Activated CD8-positive, alpha-beta T cell treated with anti-CD3 and anti-CD28 coated beads, Interleukin-2, amount 10 ng/mL, durations not matched to agents 7 days and 5 days (primary cell): Measurements from ENCODE around the gene EEA1. TPM values are rescaled to one million over a fixed set of nuclear protein-coding genes. Genes with fewer than 3 reads are reported as not detected.
A peak's percentile ranks its signal among the peaks of the same experiment; 100 is the strongest.
"Not testable (repeated sequence)": the region's sequence is repeated elsewhere in the genome, so short reads cannot be mapped to it uniquely, and the experiment has no call there.

Experiments
- ATAC-seq: fragments of 150-1000 bp; cut with Tn5 transposase; one replicate; pipeline ENCODE4 v1.10.0; 2021; ENCODE audit warnings: moderate library complexity
- CTCF ChIA-PET: fragments of 350-600 bp; sonication (Branson Sonifier 250); formaldehyde crosslinking; loops from one replicate; lab custom pipeline; 2021; ENCODE audit warnings: antibody characterized with exemption; lab: Charles Lee
- POLR2A ChIA-PET: fragments of 350-600 bp; sonication (Branson Sonifier 250); formaldehyde crosslinking; loops from one replicate; lab custom pipeline; 2021; ENCODE audit warnings: antibody characterized with exemption; lab: Charles Lee
- DNase-seq: peaks from one replicate; pipeline ENCODE4 v3.0.0-alpha.2; 2020
- H3K27ac Mint-ChIP-seq: one replicate; pipeline ENCODE4 v1.8.0; 2021; ENCODE audit warnings: mild to moderate bottlenecking, mixed read lengths
- H3K27me3 Mint-ChIP-seq: one replicate; pipeline ENCODE4 v1.8.0; 2021; ENCODE audit warnings: low read depth, mixed read lengths
- H3K36me3 Mint-ChIP-seq: one replicate; pipeline ENCODE4 v1.8.0; 2021; ENCODE audit warnings: low read depth, mixed read lengths
- H3K4me1 Mint-ChIP-seq: one replicate; pipeline ENCODE4 v1.8.0; 2021; ENCODE audit warnings: low read depth, mixed read lengths
- H3K4me3 Mint-ChIP-seq: one replicate; pipeline ENCODE4 v1.8.0; 2021; ENCODE audit warnings: mild to moderate bottlenecking, mixed read lengths
- H3K9me3 Mint-ChIP-seq: one replicate; pipeline ENCODE4 v1.8.0; 2022; ENCODE audit warnings: mixed read lengths; ENCODE audit not compliant: insufficient read depth
- total RNA-seq, 2 experiments: library from RNA; stranded (reverse); gene quantifications; one replicate each; pipeline ENCODE4 v1.2.3, GENCODE V29; 2021

Gene EEA1
- total RNA-seq, 2 experiments from 2014 or later: 15.9 to 16.2 TPM

- Mint-ChIP-seq H3K27me3 (no peaks in the 10 kb centered on the region), H3K4me1 (peaks cover 2% of the 10 kb centered on the region), H3K27ac (no peak overlapping the region), H3K9me3 (peaks cover 10% of the 10 kb centered on the region), H3K36me3 (peaks cover 62% of the 10 kb centered on the region), H3K4me3 (no peak overlapping the region)
- DNase-seq: no peak
- CTCF ChIA-PET: interaction anchor here (1.1 to 3.2 kb wide), 3 partner anchors 9 to 193 kb away, joined by 3 to 11 read pairs (median 4); no protein-coding TSS in a partner anchor
- POLR2A ChIA-PET: interaction anchor here (1.0 kb wide), 1 partner anchor 9 kb away, joined by 3 read pairs; no protein-coding TSS in a partner anchor
- no peak for ATAC-seq
Measured at GRCh38 chr12:92794814-92795213, 134.3 kb downstream of the EEA1 start.

GRCh38 chr12:92794356-92794755, 134.7 kb downstream of the EEA1 start:
- ATAC-seq, H3K27me3 Mint-ChIP-seq, H3K27ac Mint-ChIP-seq, POLR2A ChIA-PET, H3K4me1 Mint-ChIP-seq, DNase-seq, H3K4me3 Mint-ChIP-seq: not testable (repeated sequence)
- Mint-ChIP-seq H3K9me3 (peaks cover 10% of the 10 kb centered on the region), H3K36me3 (peaks cover 66% of the 10 kb centered on the region)
- CTCF ChIA-PET: interaction anchor here (3.2 kb wide), 1 partner anchor 9 kb away, joined by 11 read pairs; no protein-coding TSS in a partner anchor

- POLR2A ChIA-PET: interaction anchor here (0.7 to 1.6 kb wide), 3 partner anchors 9 to 141 kb away, joined by 3 read pairs; no protein-coding TSS in a partner anchor
- no peak overlapping the region for H3K4me3 Mint-ChIP-seq
- no peak overlapping the region for H3K27ac Mint-ChIP-seq
- ATAC-seq: no peak
- no peak for DNase-seq
- CTCF ChIA-PET: interaction anchor here (0.6 to 3.6 kb wide), 18 partner anchors 9 to 1316 kb away, joined by 3 to 27 read pairs (median 4); partner anchors contain the start of gene EEA1
- H3K36me3 Mint-ChIP-seq: peaks cover 23% of the 10 kb centered on the region
- H3K4me1 Mint-ChIP-seq: peaks cover 17% of the 10 kb centered on the region
- no peaks in the 10 kb centered on the region for H3K27me3 Mint-ChIP-seq
- no peaks in the 10 kb centered on the region for H3K9me3 Mint-ChIP-seq
Measured at GRCh38 chr12:92786045-92786444, 143.1 kb downstream of the EEA1 start.

GRCh38 chr12:92785563-92785950, 143.5 kb downstream of the EEA1 start:
- ChIA-PET POLR2A (interaction anchor here (0.7 to 1.6 kb wide), 4 partner anchors 10 to 144 kb away, joined by 3 to 4 read pairs (median 3); no protein-coding TSS in a partner anchor), CTCF (interaction anchor here (0.6 to 3.6 kb wide), 18 partner anchors 8 to 1317 kb away, joined by 3 to 27 read pairs (median 4); partner anchors contain the start of gene EEA1)
- Mint-ChIP-seq H3K9me3 (no peaks in the 10 kb centered on the region), H3K27me3 (no peaks in the 10 kb centered on the region), H3K27ac (no peak overlapping the region), H3K4me1 (peaks cover 17% of the 10 kb centered on the region), H3K4me3 (no peak overlapping the region), H3K36me3 (peaks cover 19% of the 10 kb centered on the region)
- ATAC-seq: no peak
- no peak for DNase-seq

- peaks cover 17% of the 10 kb centered on the region for H3K4me1 Mint-ChIP-seq
- H3K9me3 Mint-ChIP-seq: no peaks in the 10 kb centered on the region
- ChIA-PET POLR2A (interaction anchor here (0.7 to 1.6 kb wide), 4 partner anchors 10 to 145 kb away, joined by 3 to 4 read pairs (median 3); no protein-coding TSS in a partner anchor), CTCF (interaction anchor here (0.6 to 3.6 kb wide), 19 partner anchors 8 to 1317 kb away, joined by 3 to 27 read pairs (median 5); partner anchors contain the start of gene EEA1)
- no peaks in the 10 kb centered on the region for H3K27me3 Mint-ChIP-seq
- no peak overlapping the region for H3K4me3 Mint-ChIP-seq
- DNase-seq: peak; percentile 44
- peak; percentile 97 for ATAC-seq
- peaks cover 14% of the 10 kb centered on the region for H3K36me3 Mint-ChIP-seq
- H3K27ac Mint-ChIP-seq: no peak overlapping the region
Measured at GRCh38 chr12:92784797-92785562, 144.1 kb downstream of the EEA1 start.

- POLR2A ChIA-PET: interaction anchor here (1.3 to 1.6 kb wide), 2 partner anchors 143 to 145 kb away, joined by 3 to 4 read pairs; no protein-coding TSS in a partner anchor
- Mint-ChIP-seq H3K27me3 (no peaks in the 10 kb centered on the region), H3K36me3 (peaks cover 8% of the 10 kb centered on the region), H3K27ac (no peak overlapping the region), H3K4me3 (no peak overlapping the region), H3K9me3 (no peaks in the 10 kb centered on the region), H3K4me1 (peaks cover 12% of the 10 kb centered on the region)
- ATAC-seq: no peak
- no peak for DNase-seq
- CTCF ChIA-PET: interaction anchor here (1.1 to 3.6 kb wide), 4 partner anchors 11 to 203 kb away, joined by 4 to 27 read pairs (median 5); partner anchors contain the start of gene EEA1
Measured at GRCh38 chr12:92784356-92784755, 144.7 kb downstream of the EEA1 start.

GRCh38 chr12:92779902-92780301, 149.2 kb downstream of the EEA1 start:
- ChIA-PET CTCF (no interaction called here), POLR2A (no interaction called here)
- DNase-seq: no peak
- Mint-ChIP-seq H3K27me3 (no peaks in the 10 kb centered on the region), H3K36me3 (peaks cover 18% of the 10 kb centered on the region), H3K27ac (no peak overlapping the region), H3K4me3 (no peak overlapping the region), H3K9me3 (no peaks in the 10 kb centered on the region), H3K4me1 (peaks cover 8% of the 10 kb centered on the region)
- ATAC-seq: no peak

- POLR2A ChIA-PET: no interaction called here
- peaks cover 18% of the 10 kb centered on the region for H3K36me3 Mint-ChIP-seq
- no peak overlapping the region for H3K4me3 Mint-ChIP-seq
- no peaks in the 10 kb centered on the region for H3K4me1 Mint-ChIP-seq
- H3K27ac Mint-ChIP-seq: no peak overlapping the region
- CTCF ChIA-PET: interaction anchor here (0.6 to 1.6 kb wide), 4 partner anchors 11 to 320 kb away, joined by 3 to 5 read pairs (median 3); no protein-coding TSS in a partner anchor
- H3K27me3 Mint-ChIP-seq: no peaks in the 10 kb centered on the region
- DNase-seq (no peak), ATAC-seq (no peak)
- no peaks in the 10 kb centered on the region for H3K9me3 Mint-ChIP-seq
Measured at GRCh38 chr12:92778525-92778924, 150.6 kb downstream of the EEA1 start.

GRCh38 chr12:92775416-92775815, 153.7 kb downstream of the EEA1 start:
- no peak for ATAC-seq
- CTCF ChIA-PET: interaction anchor here (1.8 kb wide), 1 partner anchor 10 kb away, joined by 8 read pairs; no protein-coding TSS in a partner anchor
- no peak overlapping the region for H3K27ac Mint-ChIP-seq
- H3K9me3 Mint-ChIP-seq: no peaks in the 10 kb centered on the region
- H3K4me1 Mint-ChIP-seq: peaks cover 6% of the 10 kb centered on the region
- H3K4me3 Mint-ChIP-seq: no peak overlapping the region
- peaks cover 15% of the 10 kb centered on the region for H3K36me3 Mint-ChIP-seq
- POLR2A ChIA-PET: no interaction called here
- no peaks in the 10 kb centered on the region for H3K27me3 Mint-ChIP-seq
- DNase-seq: no peak

GRCh38 chr12:92771001-92771400, 158.1 kb downstream of the EEA1 start:
- no peak for ATAC-seq
- no peak overlapping the region for H3K4me3 Mint-ChIP-seq
- H3K4me1 Mint-ChIP-seq: peaks cover 32% of the 10 kb centered on the region
- ChIA-PET POLR2A (no interaction called here), CTCF (no interaction called here)
- H3K27ac Mint-ChIP-seq: no peak overlapping the region
- H3K27me3 Mint-ChIP-seq: no peaks in the 10 kb centered on the region
- no peaks in the 10 kb centered on the region for H3K9me3 Mint-ChIP-seq
- DNase-seq: no peak
- H3K36me3 Mint-ChIP-seq: no peaks in the 10 kb centered on the region

- POLR2A ChIA-PET: no interaction called here
- Mint-ChIP-seq H3K9me3 (no peaks in the 10 kb centered on the region), H3K4me1 (peaks cover 34% of the 10 kb centered on the region), H3K27ac (peak overlapping the region; percentile 62), H3K4me3 (peak overlapping the region; percentile 4), H3K27me3 (no peaks in the 10 kb centered on the region), H3K36me3 (no peaks in the 10 kb centered on the region)
- ATAC-seq: peak; percentile 75
- no peak for DNase-seq
- CTCF ChIA-PET: interaction anchor here (0.8 to 1.4 kb wide), 5 partner anchors 8 to 1387 kb away, joined by 3 to 4 read pairs (median 4); partner anchors contain the start of gene BTG1
Measured at GRCh38 chr12:92769124-92769901, 159.8 kb downstream of the EEA1 start.
